Stimulated activated CD4-positive, alpha-beta T cell treated with anti-CD3 and anti-CD28 coated beads, Interleukin-4, amount 100 ng/mL, for 48 hours (primary cell): Measurements from ENCODE around the gene TRMT13.

Experiments used
- DNase-seq, 2 donors: peaks; one replicate each; pipeline ENCODE4 v3.0.0-alpha.2; 2020; ENCODE audit warnings: low read depth in 2 of 2

TRMT13 gene, protein sequence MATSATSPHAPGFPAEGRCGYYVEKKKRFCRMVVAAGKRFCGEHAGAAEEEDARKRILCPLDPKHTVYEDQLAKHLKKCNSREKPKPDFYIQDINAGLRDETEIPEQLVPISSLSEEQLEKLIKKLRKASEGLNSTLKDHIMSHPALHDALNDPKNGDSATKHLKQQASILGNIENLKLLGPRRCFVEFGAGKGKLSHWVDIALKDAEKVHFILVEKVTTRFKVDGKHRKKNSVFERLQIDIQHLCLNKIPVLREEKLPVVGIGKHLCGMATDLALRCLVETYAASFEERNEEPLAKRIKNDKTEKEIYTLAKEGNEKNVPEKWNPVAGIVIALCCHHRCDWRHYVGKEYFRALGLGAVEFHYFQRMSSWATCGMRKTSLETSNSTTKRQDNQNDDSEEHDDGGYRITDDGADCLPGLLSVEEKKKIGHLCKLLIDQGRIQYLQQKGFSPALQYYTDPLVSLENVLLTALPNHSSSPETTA

DNA sequence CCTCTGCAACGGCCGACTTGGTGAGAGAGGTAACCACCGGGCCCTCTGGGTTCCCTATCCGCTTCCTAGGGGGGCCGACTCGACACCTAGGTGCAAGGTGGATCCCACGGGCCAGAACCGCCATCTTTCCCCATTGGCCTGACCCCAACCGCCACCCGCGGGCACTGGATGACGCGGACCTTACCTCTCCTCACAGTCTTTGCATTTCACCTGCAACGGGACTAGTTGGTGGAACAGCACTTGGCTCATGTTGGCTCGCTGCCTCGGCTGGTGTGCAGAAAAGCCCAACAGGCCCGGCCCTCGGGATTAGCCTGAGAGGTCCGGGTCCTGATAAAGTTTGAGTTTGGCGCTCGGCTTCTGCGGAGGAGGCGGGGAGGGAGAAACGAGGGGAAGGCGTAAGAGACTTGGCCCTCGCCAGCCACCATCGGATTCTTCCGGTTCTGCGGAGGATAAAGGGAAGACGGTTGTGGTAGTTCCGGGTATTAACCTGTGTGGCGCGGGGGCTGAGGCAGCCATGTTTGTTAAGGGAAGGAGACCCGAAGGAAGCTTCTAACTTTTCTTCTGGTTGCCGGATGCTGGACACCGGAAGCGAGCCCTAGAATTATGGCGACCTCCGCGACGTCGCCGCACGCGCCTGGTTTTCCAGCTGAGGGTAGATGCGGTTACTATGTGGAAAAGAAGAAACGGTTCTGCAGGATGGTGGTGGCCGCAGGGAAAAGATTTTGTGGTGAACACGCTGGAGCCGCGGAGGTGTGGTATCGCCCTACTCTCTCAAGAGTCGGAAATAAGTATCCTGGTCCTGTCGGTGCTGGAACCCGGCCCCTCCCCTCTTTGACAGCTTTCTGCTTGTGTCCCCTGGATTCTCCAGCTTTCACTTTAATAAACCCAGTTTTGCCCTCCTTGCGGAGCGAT lies at the start of gene TRMT13, which contains the start of gene SASS6:
Gene TRMT13, plus strand, starts transcription at position 598 of the 912 bp plus-strand sequence. Its CDS starts 6 bp downstream, at position 604.
Gene SASS6, minus strand, starts transcription at position 365 of the 912 bp plus-strand sequence. Its CDS starts 116 bp downstream, at position 249.
- DNase-seq = peak; percentile 83 to 93

DNA sequence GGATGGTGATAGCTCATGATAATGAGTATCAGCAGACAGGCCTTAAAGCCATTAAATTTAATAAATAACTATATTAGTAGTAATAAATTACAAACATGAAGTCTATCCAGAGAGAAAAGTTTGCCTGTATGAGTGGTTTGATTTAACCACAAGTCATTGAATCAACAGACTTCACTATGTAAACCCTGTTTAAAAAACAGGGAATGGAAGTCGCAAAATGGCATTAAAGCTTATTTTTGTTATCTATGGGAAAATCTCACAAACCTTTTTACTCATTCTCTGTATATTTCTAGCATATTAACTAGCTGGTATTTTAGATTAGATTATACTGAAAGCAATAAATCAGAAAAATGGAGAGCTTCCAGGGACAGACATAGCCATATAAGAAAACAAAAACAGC lies 45.6 kb upstream of the TRMT13 start:
- no peak for DNase-seq

DNA sequence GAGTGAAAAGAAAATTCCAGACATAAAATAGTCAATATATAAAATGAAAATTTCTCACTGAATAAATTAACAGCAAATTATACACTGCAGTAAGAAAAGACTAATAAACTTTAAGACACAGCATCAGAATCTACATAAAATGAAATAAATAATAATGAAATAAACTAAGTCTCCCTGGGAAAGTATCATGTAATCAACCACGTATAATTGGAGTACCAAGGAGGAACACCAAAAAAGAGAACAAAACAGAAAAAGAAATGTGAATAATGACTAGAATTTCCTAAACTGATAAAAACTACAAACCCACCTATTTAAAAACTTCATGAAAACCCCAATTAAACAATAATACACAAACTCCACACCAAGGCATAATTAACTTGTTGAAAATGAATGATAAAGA lies 43.9 kb upstream of the TRMT13 start:
- no peak for DNase-seq

- DNase-seq = no peak
Observed at GRCh38 chr1:100090471-100090870, 42.5 kb upstream of the TRMT13 start.

GRCh38 chr1:100100202-100100601 lies 32.8 kb upstream of the TRMT13 start:
- no peak for DNase-seq

DNA sequence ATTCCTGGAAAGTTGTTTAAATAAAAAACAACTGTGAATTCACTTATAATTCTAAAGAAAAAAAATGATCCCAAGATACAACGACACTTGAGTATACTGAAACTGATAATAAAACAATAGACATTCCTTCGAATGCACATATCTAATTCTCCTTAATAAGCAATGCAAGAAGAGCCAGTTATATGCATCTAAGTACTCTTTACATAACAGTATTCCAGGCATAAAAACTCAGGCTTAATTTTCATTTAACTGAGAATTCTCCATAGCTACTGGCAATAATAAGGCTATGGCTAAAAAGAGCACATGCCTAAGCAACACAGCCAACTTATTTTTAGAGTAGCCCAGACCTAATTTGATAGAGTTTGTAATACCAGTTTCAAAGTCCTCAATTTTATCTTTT lies 31.4 kb upstream of the TRMT13 start:
- no peak for DNase-seq

GRCh38 chr1:100107696-100108095 lies 25.3 kb upstream of the TRMT13 start:
- DNase-seq = no peak

- no peak for DNase-seq
Observed at GRCh38 chr1:100109554-100110066, 23.4 kb upstream of the TRMT13 start.

DNA sequence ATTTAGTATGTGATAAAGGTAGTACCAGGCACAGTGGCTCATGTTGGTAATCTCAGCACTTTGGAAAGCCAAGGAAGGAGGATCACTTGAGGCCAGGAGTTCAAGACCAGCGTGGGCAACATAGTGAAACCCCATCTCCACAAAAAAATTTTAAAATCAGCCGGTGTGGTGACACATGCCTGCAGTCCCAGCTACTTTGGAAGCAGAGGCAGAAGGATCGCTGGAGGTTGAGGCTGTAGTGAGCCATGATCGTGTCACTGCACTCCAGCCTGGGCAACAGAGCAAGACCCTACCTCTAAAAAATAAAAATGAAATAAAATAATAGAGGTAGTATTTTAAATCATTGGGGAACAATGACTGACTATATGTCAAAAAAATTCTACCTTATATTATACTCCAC lies 17.4 kb upstream of the TRMT13 start:
- DNase-seq = no peak

DNA sequence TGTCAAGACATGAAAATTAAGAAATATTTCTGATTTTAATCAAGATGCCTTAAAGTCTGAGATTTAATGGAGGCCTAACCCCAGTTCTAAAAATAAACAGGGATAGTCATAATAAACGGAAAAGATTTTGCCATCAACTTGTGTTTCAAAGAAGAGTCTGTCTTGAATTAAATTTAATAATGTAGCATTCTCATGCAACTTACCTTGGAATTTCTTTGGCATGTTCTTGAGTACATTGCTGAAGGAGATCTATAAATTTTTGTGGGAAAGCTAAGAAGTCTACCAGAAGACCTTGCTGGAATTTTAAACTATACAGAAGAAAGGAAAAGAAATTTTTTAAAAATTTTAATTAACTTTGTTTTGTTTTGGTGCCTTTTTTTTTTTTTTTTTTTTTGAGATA lies 10.8 kb upstream of the TRMT13 start:
- DNase-seq = no peak

GRCh38 chr1:100127226-100127625 lies 5.7 kb upstream of the TRMT13 start:
- DNase-seq = no peak

DNA sequence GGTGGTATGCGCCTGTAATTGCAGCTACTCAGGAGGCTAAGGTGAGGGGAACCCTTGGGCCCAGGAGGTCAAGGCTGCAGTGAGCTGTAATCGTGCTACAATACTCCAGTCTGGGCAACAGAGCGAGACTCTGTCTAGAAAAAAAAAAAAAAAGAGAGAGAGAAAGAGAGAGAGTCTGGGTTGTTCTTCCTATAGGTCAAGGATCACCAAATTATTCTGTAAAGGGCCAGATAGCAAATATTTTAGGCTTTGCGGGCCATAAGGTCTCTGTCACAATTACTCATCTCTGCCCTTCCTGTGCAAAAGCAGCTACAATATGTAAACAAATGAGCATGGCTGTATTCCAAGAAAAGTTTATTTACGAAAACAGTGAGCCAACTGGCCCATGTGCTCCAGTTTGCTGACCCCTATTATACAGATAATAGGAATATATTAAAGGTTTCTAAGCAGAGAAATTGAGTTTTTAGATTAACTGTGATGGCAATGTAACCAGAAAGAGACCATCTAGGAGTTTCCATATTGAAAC lies 2.3 kb upstream of the TRMT13 start:
- no peak for DNase-seq

DNA sequence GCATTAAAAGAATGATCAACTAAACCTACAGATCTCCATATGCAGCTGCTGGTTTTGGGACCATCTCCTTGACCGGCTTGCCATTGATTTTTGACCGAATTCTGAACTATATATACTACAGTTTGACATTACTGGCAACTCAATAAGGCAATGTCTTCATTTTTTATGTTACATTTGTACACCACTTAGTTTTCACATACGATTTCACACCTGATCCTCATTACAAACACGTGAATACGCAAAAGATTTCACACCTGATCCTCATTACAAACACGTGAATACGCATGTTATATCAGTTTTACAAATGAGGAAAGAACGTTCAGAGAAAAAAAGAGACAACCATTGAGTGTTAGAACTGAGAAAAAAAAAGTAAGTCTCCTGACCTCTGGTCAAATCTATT lies 1.3 kb upstream of the TRMT13 start:
- DNase-seq = no peak

- no peak for DNase-seq
Observed at GRCh38 chr1:100134872-100135271, 1.9 kb downstream of the TRMT13 start.

DNA sequence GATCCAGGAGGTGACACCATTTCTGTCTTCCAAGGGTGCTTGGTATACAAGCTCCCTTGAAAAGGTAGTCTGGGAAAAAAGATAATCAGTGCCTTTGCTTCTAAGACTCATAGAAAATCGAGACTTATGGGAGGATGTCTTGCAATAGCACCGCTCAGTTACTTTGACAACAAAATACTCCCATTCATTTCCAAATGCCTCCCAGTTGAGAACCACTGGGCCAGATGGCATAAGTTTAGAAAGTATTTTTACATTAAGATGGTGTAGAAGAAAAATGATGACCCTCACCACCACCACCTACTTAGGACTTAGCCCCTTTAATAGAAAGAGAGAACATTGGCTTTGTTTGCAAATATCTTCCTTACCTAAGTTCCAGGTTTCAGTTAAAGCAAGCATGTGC lies 4.6 kb downstream of the TRMT13 start:
- DNase-seq = no peak

- no peak for DNase-seq
Observed at GRCh38 chr1:100141192-100141591, 8.2 kb downstream of the TRMT13 start.

- no peak for DNase-seq
Observed at GRCh38 chr1:100142343-100142742, 9.4 kb downstream of the TRMT13 start.

- DNase-seq = no peak
Observed at GRCh38 chr1:100145116-100145515, 12.2 kb downstream of the TRMT13 start.

DNA sequence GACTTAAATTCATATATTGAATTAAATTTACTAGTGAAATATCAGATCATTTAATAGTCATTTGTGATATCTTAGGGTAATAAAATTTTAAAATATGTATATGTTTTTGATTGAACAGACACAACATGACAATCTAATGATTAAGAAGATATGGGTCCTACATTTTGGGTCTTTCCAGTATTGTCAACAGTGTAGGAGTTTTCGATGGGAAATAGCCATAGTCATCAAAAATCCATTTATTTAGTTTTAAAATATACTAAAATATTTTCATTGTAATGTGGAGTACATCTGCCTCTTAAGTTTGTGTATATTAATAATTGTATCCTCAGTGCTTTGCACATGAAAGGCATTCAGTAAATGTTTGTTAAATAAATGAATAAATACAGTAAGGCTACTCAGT lies 14.0 kb downstream of the TRMT13 start:
- no peak for DNase-seq

DNA sequence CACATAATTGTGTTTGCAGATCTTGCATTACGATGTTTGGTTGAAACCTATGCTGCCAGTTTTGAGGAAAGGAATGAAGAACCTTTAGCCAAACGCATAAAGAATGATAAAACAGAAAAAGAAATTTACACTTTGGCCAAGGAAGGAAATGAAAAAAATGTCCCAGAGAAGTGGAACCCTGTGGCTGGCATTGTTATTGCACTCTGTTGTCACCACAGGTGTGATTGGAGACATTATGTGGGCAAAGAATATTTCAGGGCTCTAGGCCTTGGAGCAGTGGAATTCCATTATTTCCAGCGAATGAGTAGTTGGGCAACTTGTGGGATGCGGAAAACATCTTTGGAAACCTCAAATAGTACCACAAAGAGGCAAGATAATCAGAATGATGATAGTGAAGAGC lies 14.9 kb downstream of the TRMT13 start:
- DNase-seq = no peak

DNA sequence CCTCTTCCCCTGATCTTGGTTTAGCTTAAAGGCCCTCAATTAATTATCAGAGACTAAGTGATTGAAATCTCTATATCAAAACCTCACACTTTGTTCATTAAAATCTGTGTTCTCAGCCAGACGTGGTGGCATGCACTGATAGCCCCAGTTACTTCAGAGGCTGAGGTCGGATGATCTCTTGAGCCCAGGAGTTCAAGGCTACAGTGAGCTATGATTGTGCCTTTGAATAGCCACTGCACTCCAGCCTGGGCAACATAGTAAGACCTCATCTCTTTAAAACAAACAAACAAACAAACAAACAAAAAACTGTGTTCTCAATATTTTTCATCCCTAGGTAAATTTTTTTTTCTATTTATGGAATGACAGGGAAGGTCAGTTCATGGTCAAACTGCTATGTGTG lies 18.7 kb downstream of the TRMT13 start:
- no peak for DNase-seq

- no peak for DNase-seq
Observed at GRCh38 chr1:100152271-100152670, 19.3 kb downstream of the TRMT13 start.
